Kidney (tissue), 22 donors: ENCODE results near the gene KLHL22. TPM values are rescaled to one million over a fixed set of nuclear protein-coding genes. Genes with fewer than 3 reads are reported as not detected.
"Not testable (repeated sequence)": the region's sequence is repeated elsewhere in the genome, so short reads cannot be mapped to it uniquely, and the experiment has no call there.

ENCODE experiments used
- DNase-seq, 5 donors: peaks; one replicate each; pipeline ENCODE4 v3.0.0-alpha.2; 2013 to 2020
- FAIRE-seq: peaks from 2 replicates; lab custom pipeline; 2012; peaks lifted over from hg19 to GRCh38; lab: Jason Lieb, UNC
- H3K27ac ChIP-seq, 2 donors: one replicate each; pipeline ENCODE4 v1.7.0; 2013; ENCODE audit warnings: low read depth in 2 of 2, low read length in 2 of 2, inconsistent platforms in 1 of 2
- H3K27me3 ChIP-seq: one replicate; pipeline ENCODE4 v1.7.1; 2013; ENCODE audit warnings: low read length, inconsistent platforms; ENCODE audit not compliant: control insufficient read depth, insufficient read depth
- H3K36me3 ChIP-seq, 3 donors: one replicate each; pipeline versions ENCODE4 v1.7.0 to v1.7.1; 2013; ENCODE audit warnings: low read length in 3 of 3, control low read depth in 1 of 3, inconsistent platforms in 1 of 3; ENCODE audit not compliant: insufficient read depth in 3 of 3, control insufficient read depth in 2 of 3
- H3K4me1 ChIP-seq, 3 donors: one replicate each; pipeline versions ENCODE4 v1.7.0 to v1.7.1; 2013; ENCODE audit warnings: low read length in 3 of 3, inconsistent platforms in 1 of 3, low read depth in 1 of 3; ENCODE audit not compliant: control insufficient read depth in 2 of 3, insufficient read depth in 2 of 3
- H3K4me3 ChIP-seq, 3 donors: one replicate each; pipeline versions ENCODE4 v1.7.0 to v1.8.1; 2013; ENCODE audit warnings: low read length in 3 of 3, control low read depth in 1 of 3, inconsistent platforms in 1 of 3
- H3K9ac ChIP-seq, 3 donors: one replicate each; pipeline versions ENCODE4 v1.7.0 to v1.7.1; 2013; ENCODE audit warnings: low read length in 3 of 3, control low read depth in 1 of 3, inconsistent platforms in 1 of 3
- H3K9me3 ChIP-seq, 3 donors: one replicate each; pipeline versions ENCODE4 v1.7.0 to v1.7.1; 2013; ENCODE audit warnings: low read length in 3 of 3, control low read depth in 1 of 3, inconsistent platforms in 1 of 3; ENCODE audit not compliant: control insufficient read depth in 2 of 3, insufficient read depth in 1 of 3
- intact Hi-C: fragments of 100-400 bp; cut with DNase I; formaldehyde crosslinking; loops from one replicate; pipeline ENCODE4 v1.11.1; 2022
- long read RNA-seq, 10 donors: library from polyadenylated mRNA in 1 of 10; unstranded in 1 of 10; transcript quantifications; one replicate each; pipeline ENCODE4 v2.0.0 and lab custom pipeline, GENCODE V29; 2021 to 2026
- polyA plus RNA-seq: library from polyadenylated mRNA; stranded (reverse); fragments of 350-450 nt; fragmentation: Illumina TruSeq; extraction: RNeasy Lipid Tissue Mini Kit (QIAGEN cat#74804); gene quantifications from one replicate; pipeline ENCODE4 v1.2.3, GENCODE V29; 2014; ENCODE audit warnings: low read depth, low replicate concordance; ENCODE audit not compliant: insufficient read depth
- total RNA-seq: library from RNA; stranded (reverse); fragmentation: NEBNext Ultra II Directional; extraction: Animal tissue kit (Norgen Biotek cat#: 25700); gene quantifications from one replicate; pipeline ENCODE4 v1.2.1, GENCODE V29; 2021
- TF ChIP-seq, protein P1 (sequence below): IDR thresholded peaks from 3 replicates; pipeline ENCODE4 v1.5.1; 2012; ENCODE audit warnings: mild to moderate bottlenecking, moderate library complexity, borderline replicate concordance; ENCODE audit not compliant: insufficient read depth; ENCODE audit errors: extremely low read depth
- donor health status: control.
- donor health status: control.
- donor health status: control.
- donor health status: control.
- donor health status: control.
- donor health status: DM: yes; HTN: yes; CAD: no.
- donor health status: Normal renal cell carcinoma (clear cell type).

The KLHL22 gene, protein sequence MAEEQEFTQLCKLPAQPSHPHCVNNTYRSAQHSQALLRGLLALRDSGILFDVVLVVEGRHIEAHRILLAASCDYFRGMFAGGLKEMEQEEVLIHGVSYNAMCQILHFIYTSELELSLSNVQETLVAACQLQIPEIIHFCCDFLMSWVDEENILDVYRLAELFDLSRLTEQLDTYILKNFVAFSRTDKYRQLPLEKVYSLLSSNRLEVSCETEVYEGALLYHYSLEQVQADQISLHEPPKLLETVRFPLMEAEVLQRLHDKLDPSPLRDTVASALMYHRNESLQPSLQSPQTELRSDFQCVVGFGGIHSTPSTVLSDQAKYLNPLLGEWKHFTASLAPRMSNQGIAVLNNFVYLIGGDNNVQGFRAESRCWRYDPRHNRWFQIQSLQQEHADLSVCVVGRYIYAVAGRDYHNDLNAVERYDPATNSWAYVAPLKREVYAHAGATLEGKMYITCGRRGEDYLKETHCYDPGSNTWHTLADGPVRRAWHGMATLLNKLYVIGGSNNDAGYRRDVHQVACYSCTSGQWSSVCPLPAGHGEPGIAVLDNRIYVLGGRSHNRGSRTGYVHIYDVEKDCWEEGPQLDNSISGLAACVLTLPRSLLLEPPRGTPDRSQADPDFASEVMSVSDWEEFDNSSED
- 22.4 TPM for total RNA-seq
- polyA plus RNA-seq = 24.3 TPM
- long read RNA-seq, donor 1, partial matches to known transcripts = 0 of 2 reads
- long read RNA-seq, donor 1, other reads (novel, unspliced or antisense) = 0 of 2 reads
- long read RNA-seq, donor 2, partial matches to known transcripts = 0 of 3 reads
- long read RNA-seq, donor 2, other reads (novel, unspliced or antisense) = 0 of 3 reads
- long read RNA-seq, donor 3, transcript KLHL22-201 (7 exons, 2,616 nt) = major isoform, 10 of 64 reads
- long read RNA-seq, donor 3, partial matches to known transcripts = 5 of 64 reads
- long read RNA-seq, donor 3, other reads (novel, unspliced or antisense) = 49 of 64 reads
- long read RNA-seq, donor 4, transcript KLHL22-201 (7 exons, 2,616 nt) = major isoform, 6 of 11 reads
- long read RNA-seq, donor 4, partial matches to known transcripts = 5 of 11 reads
- long read RNA-seq, donor 4, other reads (novel, unspliced or antisense) = 0 of 11 reads
- long read RNA-seq, donor 5 = 0 reads
- long read RNA-seq, donor 6 = 0 reads
- long read RNA-seq, donor 7, transcript KLHL22-201 (7 exons, 2,616 nt) = major isoform, 10 of 26 reads
- long read RNA-seq, donor 7, partial matches to known transcripts = 8 of 26 reads
- long read RNA-seq, donor 7, other reads (novel, unspliced or antisense) = 8 of 26 reads
- long read RNA-seq, donor 8, transcript KLHL22-201 (7 exons, 2,616 nt) = major isoform, 5 of 27 reads
- long read RNA-seq, donor 8, partial matches to known transcripts = 22 of 27 reads
- long read RNA-seq, donor 8, other reads (novel, unspliced or antisense) = 0 of 27 reads
- long read RNA-seq, donor 9, transcript KLHL22-201 (7 exons, 2,616 nt) = major isoform, 10 of 12 reads
- long read RNA-seq, donor 9, partial matches to known transcripts = 0 of 12 reads
- long read RNA-seq, donor 9, other reads (novel, unspliced or antisense) = 0 of 12 reads
- long read RNA-seq, donor 10, transcript KLHL22-201 (7 exons, 2,616 nt) = major isoform, 5 of 5 reads
- long read RNA-seq, donor 10, partial matches to known transcripts = 0 of 5 reads
- long read RNA-seq, donor 10, other reads (novel, unspliced or antisense) = 0 of 5 reads

- Histone ChIP-seq H3K27ac (peak within 1 kb of the TSS; percentile 97 to 99), H3K27me3 (no peaks in the 10 kb centered on the region), H3K9ac (peak within 1 kb of the TSS; percentile 90 to 98 (median 97)), H3K4me3 (peak within 1 kb of the TSS; percentile 75 to 97 (median 96)), H3K4me1 (peaks cover 0 to 10% (median 3%) of the 10 kb centered on the region in 3 donors), H3K9me3 (no peaks in the 10 kb centered on the region), H3K36me3 (peaks cover 0 to under 1% (median 0%) of the 10 kb centered on the region in 3 donors)
- DNase-seq (peak; percentile 41 to 95 (median 58)), FAIRE-seq (no peak)
- TF ChIP-seq, protein P1, sequence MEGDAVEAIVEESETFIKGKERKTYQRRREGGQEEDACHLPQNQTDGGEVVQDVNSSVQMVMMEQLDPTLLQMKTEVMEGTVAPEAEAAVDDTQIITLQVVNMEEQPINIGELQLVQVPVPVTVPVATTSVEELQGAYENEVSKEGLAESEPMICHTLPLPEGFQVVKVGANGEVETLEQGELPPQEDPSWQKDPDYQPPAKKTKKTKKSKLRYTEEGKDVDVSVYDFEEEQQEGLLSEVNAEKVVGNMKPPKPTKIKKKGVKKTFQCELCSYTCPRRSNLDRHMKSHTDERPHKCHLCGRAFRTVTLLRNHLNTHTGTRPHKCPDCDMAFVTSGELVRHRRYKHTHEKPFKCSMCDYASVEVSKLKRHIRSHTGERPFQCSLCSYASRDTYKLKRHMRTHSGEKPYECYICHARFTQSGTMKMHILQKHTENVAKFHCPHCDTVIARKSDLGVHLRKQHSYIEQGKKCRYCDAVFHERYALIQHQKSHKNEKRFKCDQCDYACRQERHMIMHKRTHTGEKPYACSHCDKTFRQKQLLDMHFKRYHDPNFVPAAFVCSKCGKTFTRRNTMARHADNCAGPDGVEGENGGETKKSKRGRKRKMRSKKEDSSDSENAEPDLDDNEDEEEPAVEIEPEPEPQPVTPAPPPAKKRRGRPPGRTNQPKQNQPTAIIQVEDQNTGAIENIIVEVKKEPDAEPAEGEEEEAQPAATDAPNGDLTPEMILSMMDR = no peak
- intact Hi-C loops = no loop called here
These were observed at the start of gene KLHL22 for GRCh38 chr22:20494978-20495860. Gene KLHL22, minus strand, starts transcription at chr22:20495795. Its CDS starts 6,584 bp downstream, at chr22:20489211.

DNA sequence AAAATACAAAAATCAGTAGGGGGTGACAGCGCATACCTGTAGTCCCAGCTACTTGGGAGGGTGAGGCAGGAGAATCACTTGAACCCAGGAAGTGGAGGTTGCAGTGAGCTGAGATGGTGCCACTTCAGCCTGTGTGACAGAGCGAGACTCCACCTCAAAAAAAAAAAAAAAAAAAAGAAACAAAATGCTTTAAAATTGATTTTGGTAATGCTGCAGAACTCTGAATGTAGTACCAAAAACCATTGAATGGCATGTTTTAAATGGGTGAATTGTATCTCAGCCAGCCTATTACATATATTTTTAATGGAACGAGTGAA, 49.7 kb upstream of the KLHL22 start:
- H3K36me3 ChIP-seq, H3K4me3 ChIP-seq, intact Hi-C loops, FAIRE-seq, H3K27me3 ChIP-seq, DNase-seq, H3K9ac ChIP-seq, H3K9me3 ChIP-seq, H3K27ac ChIP-seq: not testable (repeated sequence)
- peaks cover 2 to 18% (median 4%) of the 10 kb centered on the region in 3 donors for H3K4me1 ChIP-seq

GRCh38 chr22:20542736-20543135, 47.1 kb upstream of the KLHL22 start:
- Histone ChIP-seq H3K27ac (no peak overlapping the region), H3K36me3 (peaks cover 2 to 14% (median 3%) of the 10 kb centered on the region in 3 donors), H3K4me1 (no peaks in the 10 kb centered on the region), H3K4me3 (no peak overlapping the region), H3K27me3 (no peaks in the 10 kb centered on the region), H3K9ac (no peak overlapping the region), H3K9me3 (no peaks in the 10 kb centered on the region)
- TF ChIP-seq, protein P1 = no peak
- FAIRE-seq (no peak), DNase-seq (no peak)
- intact Hi-C loops = no loop called here
